Endothelial cell (in vitro differentiated cells): ENCODE measurements around the gene DESI1. TPM values are rescaled to one million over a fixed set of nuclear protein-coding genes. Genes with fewer than 3 reads are reported as not detected.

Experiments used
- DNase-seq: peaks from one replicate; pipeline ENCODE4 v3.0.0; 2021; ENCODE audit warnings: low spot score
- H3K27ac Mint-ChIP-seq: one replicate; pipeline ENCODE4 v1.8.0; 2021; ENCODE audit warnings: mixed read lengths, inconsistent platforms; ENCODE audit not compliant: unreplicated experiment
- H3K27me3 Mint-ChIP-seq: one replicate; pipeline ENCODE4 v1.8.0; 2021; ENCODE audit warnings: mild to moderate bottlenecking, moderate library complexity, mixed read lengths, inconsistent platforms; ENCODE audit not compliant: unreplicated experiment
- H3K36me3 Mint-ChIP-seq: one replicate; pipeline ENCODE4 v1.8.0; 2021; ENCODE audit warnings: mild to moderate bottlenecking, low read depth, mixed read lengths, inconsistent platforms; ENCODE audit not compliant: unreplicated experiment
- H3K4me1 Mint-ChIP-seq: one replicate; pipeline ENCODE4 v1.8.0; 2021; ENCODE audit warnings: mild to moderate bottlenecking, mixed read lengths, inconsistent platforms; ENCODE audit not compliant: unreplicated experiment
- H3K4me3 Mint-ChIP-seq: one replicate; pipeline ENCODE4 v1.8.0; 2021; ENCODE audit warnings: mild to moderate bottlenecking, mixed read lengths, inconsistent platforms; ENCODE audit not compliant: unreplicated experiment
- H3K9me3 Mint-ChIP-seq: one replicate; pipeline ENCODE4 v1.8.0; 2021; ENCODE audit warnings: mixed read lengths, inconsistent platforms; ENCODE audit not compliant: unreplicated experiment
- CTCF ChIP-seq: fragments of 200-600 bp; sonication (generic); IDR thresholded peaks from one replicate; pipeline ENCODE4 v1.5.0; 2021; ENCODE audit warnings: antibody characterized with exemption; ENCODE audit not compliant: unreplicated experiment
- total RNA-seq: library from RNA; stranded (reverse); fragmentation: NEBNext Ultra II Directional; extraction: Animal tissue kit (Norgen Biotek cat#: 25700); gene quantifications from one replicate; pipeline ENCODE4 v1.2.1, GENCODE V29; 2021; ENCODE audit not compliant: unreplicated experiment

Gene DESI1
- total RNA-seq, 1 donor from 2014 or later = 23.2 TPM

- H3K27me3 Mint-ChIP-seq = no peaks in the 10 kb centered on the region
- DNase-seq = no peak
- TF ChIP-seq CTCF = no peak
- peaks cover 33% of the 10 kb centered on the region for H3K36me3 Mint-ChIP-seq
- no peaks in the 10 kb centered on the region for H3K4me1 Mint-ChIP-seq
- no peak overlapping the region for H3K27ac Mint-ChIP-seq
- H3K9me3 Mint-ChIP-seq = no peaks in the 10 kb centered on the region
- no peak overlapping the region for H3K4me3 Mint-ChIP-seq
These were observed 40.9 kb upstream of the DESI1 start for GRCh38 chr22:41661713-41662112.

DNA sequence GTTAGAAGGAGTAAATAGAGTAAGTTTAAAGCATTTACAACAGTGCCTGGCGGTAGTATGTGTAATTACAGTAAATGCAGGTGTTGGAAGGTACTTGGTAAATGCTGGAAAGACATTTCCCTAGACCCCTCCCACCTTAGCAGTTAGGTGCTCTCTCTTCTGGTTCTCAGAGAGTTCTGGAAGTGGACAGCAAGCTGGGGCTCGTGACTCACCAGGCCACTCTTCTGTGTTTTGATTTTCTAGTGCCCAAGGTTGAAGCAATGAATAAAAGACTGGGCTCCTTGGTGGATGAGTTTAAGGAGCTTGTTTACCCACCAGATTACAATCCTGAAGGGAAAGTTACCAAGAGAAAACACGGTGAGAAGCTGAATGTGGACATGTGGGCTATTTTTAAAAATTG lies 40.2 kb upstream of the DESI1 start:
- Mint-ChIP-seq H3K27me3 (no peaks in the 10 kb centered on the region), H3K27ac (no peak overlapping the region), H3K9me3 (no peaks in the 10 kb centered on the region), H3K36me3 (peaks cover 33% of the 10 kb centered on the region), H3K4me1 (no peaks in the 10 kb centered on the region), H3K4me3 (no peak overlapping the region)
- no peak for DNase-seq
- TF ChIP-seq CTCF = no peak

DNA sequence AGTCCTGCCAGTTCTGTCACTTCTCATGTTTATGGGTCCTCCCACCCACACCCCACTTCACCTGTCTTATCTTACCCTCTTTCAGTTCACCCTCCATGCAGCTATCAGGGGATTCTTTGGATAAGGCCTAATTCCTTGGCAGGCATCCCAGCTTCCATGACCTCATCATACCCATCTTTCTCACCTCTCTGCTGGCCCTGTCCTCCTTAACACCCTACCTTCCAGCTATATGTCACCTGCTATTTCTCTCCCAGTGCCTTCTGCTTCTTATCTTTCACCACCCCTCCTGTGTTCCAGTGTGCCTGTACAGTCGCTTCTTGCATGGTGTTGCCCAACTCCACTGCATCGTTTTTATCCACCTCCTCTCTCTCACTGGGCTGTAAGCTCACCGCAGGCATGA lies 39.6 kb upstream of the DESI1 start:
- no peak for TF ChIP-seq CTCF
- Mint-ChIP-seq H3K27ac (peak overlapping the region; percentile 3), H3K9me3 (no peaks in the 10 kb centered on the region), H3K4me1 (no peaks in the 10 kb centered on the region), H3K36me3 (peaks cover 33% of the 10 kb centered on the region), H3K27me3 (no peaks in the 10 kb centered on the region), H3K4me3 (peak overlapping the region; percentile 33)
- DNase-seq = no peak

DNA sequence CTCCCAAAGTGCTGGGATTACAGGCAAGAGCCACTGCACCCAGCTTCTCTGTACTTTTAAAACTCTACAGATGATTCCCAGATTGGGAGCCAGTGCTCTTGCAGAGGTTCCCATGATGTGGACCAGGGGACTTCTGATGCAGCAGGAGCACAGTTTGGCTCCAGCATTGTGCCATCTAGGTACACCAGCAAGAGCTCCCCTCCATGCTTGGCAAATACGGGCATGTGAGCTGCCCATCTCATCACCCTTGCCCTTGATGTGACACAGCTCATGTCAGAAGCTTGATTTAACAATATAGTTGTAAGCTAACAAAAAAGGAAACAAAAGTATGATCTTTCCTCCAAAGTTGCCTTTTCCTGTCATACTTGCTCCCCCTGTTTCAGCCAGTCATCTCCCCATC lies 39.1 kb upstream of the DESI1 start:
- H3K27ac Mint-ChIP-seq = no peak overlapping the region
- no peak for TF ChIP-seq CTCF
- no peaks in the 10 kb centered on the region for H3K9me3 Mint-ChIP-seq
- no peak for DNase-seq
- H3K27me3 Mint-ChIP-seq = no peaks in the 10 kb centered on the region
- H3K4me3 Mint-ChIP-seq = peak overlapping the region; percentile 33
- peaks cover 33% of the 10 kb centered on the region for H3K36me3 Mint-ChIP-seq
- no peaks in the 10 kb centered on the region for H3K4me1 Mint-ChIP-seq

DNA sequence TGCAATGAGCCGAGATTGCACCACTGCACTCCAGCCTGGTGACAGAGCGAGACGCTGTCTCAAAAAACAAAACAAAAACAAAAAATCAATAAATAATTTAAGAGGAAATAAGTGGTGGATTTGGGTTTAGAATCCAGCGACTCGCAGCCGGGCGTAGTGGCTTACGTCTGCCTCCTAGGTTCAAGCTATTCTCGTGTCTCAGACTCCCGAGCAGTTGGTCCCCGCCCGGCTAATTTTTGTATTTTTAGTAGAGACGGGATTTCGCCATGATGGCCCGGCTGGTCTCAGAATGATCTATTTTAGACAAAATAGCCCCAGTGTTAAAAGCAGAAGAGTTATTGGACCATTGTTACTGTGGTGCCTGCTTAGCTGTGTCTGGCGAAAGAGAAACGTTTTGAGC lies 38.0 kb upstream of the DESI1 start:
- no peak overlapping the region for H3K27ac Mint-ChIP-seq
- H3K27me3 Mint-ChIP-seq = no peaks in the 10 kb centered on the region
- no peaks in the 10 kb centered on the region for H3K9me3 Mint-ChIP-seq
- H3K36me3 Mint-ChIP-seq = peaks cover 39% of the 10 kb centered on the region
- no peak overlapping the region for H3K4me3 Mint-ChIP-seq
- no peak for TF ChIP-seq CTCF
- no peak for DNase-seq
- no peaks in the 10 kb centered on the region for H3K4me1 Mint-ChIP-seq
